Right atrium auricular region (tissue), 2 donors: ENCODE measurements around the gene PROM2. TPM values are rescaled to one million over a fixed set of nuclear protein-coding genes. Genes with fewer than 3 reads are reported as not detected.

Experiments
- DNase-seq: peaks from one replicate; pipeline ENCODE4 v3.0.0-alpha.2; 2019; ENCODE audit warnings: low spot score
- H3K27ac ChIP-seq, 2 donors: fragments of 200-600 bp; sonication (generic); 1 replicate in 1 of 2; 2 replicates in 1 of 2; pipeline ENCODE4 v1.5.1; 2016 to 2019
- H3K27me3 ChIP-seq, 2 donors: fragments of 200-600 bp; sonication (generic); one replicate each; pipeline versions ENCODE4 v1.5.1 to v1.6.0; 2017 to 2019
- H3K36me3 ChIP-seq: fragments of 200-600 bp; sonication (generic); one replicate; pipeline ENCODE4 v1.5.1; 2016
- H3K4me1 ChIP-seq, 2 donors: fragments of 200-600 bp; sonication (generic); one replicate each; pipeline versions ENCODE4 v1.5.1 to v1.6.0; 2017 to 2019
- H3K4me3 ChIP-seq, 2 donors: fragments of 200-600 bp; sonication (generic); 1 replicate in 1 of 2; 2 replicates in 1 of 2; pipeline ENCODE4 v1.5.1; 2017 to 2019; ENCODE audit warnings: mild to moderate bottlenecking in 1 of 2, moderate library complexity in 1 of 2
- H3K9me3 ChIP-seq, 2 donors: fragments of 200-600 bp; sonication (generic); one replicate each; pipeline ENCODE4 v1.5.1; 2019
- CTCF ChIP-seq, 2 donors: fragments of 200-600 bp; sonication (generic); IDR thresholded peaks; one replicate each; pipeline ENCODE4 v1.5.1; 2019; ENCODE audit warnings: antibody characterized with exemption in 2 of 2
- total RNA-seq, 2 donors: library from RNA; depleted of rRNA; stranded (reverse); fragments of >200 nt; gene quantifications; one replicate each; pipeline ENCODE4 v1.1.0, GENCODE V29; 2016

PROM2 gene
- total RNA-seq, 2 donors from 2014 or later = 0.11 to 0.35 TPM

DNA sequence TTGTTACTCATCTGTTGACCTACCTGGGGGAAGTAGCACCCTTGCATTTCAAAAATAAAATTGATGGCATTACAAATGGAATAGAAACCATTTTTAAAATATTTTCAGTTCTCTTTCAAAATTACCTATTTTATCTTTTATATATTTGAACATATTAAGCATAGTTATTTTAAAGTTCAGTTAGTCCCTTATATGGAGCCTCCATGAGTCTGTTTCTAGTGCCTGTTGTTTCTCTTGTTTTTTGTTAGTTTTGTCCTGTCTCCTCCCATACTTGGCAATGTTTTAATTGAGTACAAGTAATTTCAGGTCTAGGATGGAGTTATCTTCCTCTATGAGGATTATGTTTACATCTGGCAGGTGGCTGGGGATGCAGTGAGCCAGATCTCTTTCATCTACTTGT is 17.0 kb downstream of the PROM2 start:
- Histone ChIP-seq H3K36me3 (no peaks in the 10 kb centered on the region), H3K27me3 (no peaks in the 10 kb centered on the region), H3K9me3 (peaks cover 9 to 22% of the 10 kb centered on the region in 2 donors), H3K4me3 (no peak overlapping the region), H3K27ac (no peak overlapping the region), H3K4me1 (no peaks in the 10 kb centered on the region)
- no peak for DNase-seq
- TF ChIP-seq CTCF (IDR thresholded peaks at IDR 0.05) = no peak

DNA sequence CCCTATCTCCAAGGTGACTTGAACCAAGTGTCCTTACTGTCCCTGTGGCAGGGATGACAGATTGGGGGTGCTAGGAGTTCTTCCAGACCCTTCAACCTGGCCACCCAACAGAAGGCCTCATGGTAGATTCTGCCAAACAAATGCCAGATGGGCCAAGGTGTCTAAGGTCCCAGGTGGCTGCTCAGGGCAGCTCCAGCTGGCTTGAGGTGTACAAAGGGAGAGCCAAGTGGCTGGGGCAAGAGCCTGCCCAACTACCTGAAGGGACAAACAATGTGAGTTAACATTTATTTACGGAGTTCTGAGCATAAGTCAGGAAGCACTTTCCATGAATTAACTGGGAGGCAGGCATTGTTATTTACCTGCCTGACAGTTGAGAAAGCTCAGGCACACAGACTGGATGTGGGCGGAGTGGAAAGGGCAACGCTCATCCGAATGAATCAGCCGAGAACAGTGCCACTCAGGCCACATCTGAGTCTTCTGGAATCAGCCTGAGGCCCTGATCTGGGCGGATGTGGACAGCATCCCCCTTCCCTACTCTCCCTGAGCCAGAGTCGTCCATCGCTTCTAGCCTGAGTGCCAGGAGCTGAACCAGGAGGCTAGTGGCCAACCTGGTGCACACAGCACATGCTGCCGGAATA is 18.5 kb downstream of the PROM2 start:
- TF ChIP-seq CTCF (IDR thresholded peaks at IDR 0.05) = no peak
- Histone ChIP-seq H3K4me3 (no peak overlapping the region), H3K27ac (no peak overlapping the region), H3K9me3 (peaks cover 9 to 22% of the 10 kb centered on the region in 2 donors), H3K4me1 (no peaks in the 10 kb centered on the region), H3K27me3 (no peaks in the 10 kb centered on the region), H3K36me3 (no peaks in the 10 kb centered on the region)
- no peak for DNase-seq

DNA sequence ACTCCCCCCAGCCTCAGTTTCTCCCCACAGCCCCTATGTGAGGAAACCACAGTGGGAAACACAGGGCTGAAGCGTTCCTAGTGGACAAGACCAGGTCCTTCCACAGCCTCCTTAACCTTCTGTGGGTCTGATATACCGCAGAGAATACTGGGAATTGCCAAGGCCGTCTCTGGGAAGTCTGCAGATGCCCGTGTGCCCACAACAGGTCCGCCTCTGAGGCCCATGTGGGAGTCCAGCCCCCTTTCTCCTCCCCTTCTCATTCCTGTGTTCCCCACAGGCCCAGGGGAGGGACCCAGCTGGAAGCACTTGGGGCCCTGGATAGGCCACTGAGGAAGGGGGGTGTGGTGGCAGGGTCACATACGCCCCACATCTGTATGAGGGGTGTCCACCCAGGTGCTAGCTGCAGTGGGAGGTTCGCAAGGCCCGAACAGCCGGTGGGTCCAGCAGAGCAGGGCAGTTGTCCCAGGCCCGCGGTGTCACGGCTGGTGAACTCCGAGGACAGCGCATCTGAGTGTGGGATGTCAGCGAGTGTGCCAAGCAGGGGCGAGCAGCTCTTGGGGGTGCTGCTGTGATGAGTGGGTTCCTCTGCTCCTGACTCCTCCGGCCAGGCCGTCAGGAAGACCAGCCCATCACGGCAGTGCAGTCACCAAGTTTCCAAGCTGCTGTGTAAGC is 20.5 kb downstream of the PROM2 start:
- Histone ChIP-seq H3K36me3 (no peaks in the 10 kb centered on the region), H3K9me3 (peaks cover 9 to 22% of the 10 kb centered on the region in 2 donors), H3K27ac (no peak overlapping the region), H3K4me3 (no peak overlapping the region), H3K4me1 (no peaks in the 10 kb centered on the region), H3K27me3 (no peaks in the 10 kb centered on the region)
- no peak for TF ChIP-seq CTCF (IDR thresholded peaks at IDR 0.05)
- no peak for DNase-seq

DNA sequence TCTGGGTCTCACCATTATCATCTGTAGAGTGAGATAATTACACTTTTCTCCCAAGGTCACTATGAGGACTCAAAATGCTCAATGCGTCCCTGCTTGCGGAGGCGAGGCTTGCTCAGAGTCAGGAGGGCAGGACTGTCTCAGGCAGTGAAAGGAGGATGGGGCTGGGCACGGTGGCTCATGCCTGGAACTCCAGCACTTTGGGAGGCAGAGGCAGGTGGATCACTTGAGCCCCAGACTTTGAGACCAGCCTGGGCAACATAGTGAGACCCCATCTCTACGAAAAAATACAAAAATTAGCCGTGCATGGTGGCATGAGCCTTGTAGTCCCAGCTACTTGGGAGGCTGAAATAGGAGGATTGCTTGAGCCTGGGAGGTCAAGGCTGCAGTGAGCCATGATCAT is 21.1 kb downstream of the PROM2 start:
- no peaks in the 10 kb centered on the region for H3K36me3 ChIP-seq
- no peak overlapping the region for H3K27ac ChIP-seq
- peaks cover 9 to 16% of the 10 kb centered on the region in 2 donors for H3K9me3 ChIP-seq
- H3K4me1 ChIP-seq = no peaks in the 10 kb centered on the region
- no peak for TF ChIP-seq CTCF (IDR thresholded peaks at IDR 0.05)
- no peak for DNase-seq
- H3K27me3 ChIP-seq = no peaks in the 10 kb centered on the region
- H3K4me3 ChIP-seq = no peak overlapping the region

DNA sequence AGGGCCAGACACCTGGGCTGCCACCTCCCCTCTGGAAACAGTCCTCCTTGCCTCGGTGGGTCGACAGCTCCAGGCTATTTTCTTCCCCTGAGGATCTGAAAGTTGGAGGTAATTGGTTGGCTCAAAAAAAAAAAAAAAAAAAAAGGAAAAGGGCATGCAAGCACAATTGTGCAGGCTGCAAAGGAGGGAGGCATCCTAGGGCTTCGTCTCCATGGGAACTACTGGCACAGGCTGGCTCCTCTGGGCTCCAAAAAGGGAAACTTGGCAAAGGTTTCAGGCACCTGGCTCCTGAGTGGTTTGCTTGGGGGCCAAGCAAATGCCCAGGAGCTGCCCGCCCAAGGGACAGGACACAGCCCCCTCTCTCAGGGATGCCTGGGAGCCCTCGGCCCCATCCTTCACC is 21.8 kb downstream of the PROM2 start:
- Histone ChIP-seq H3K27me3 (no peaks in the 10 kb centered on the region), H3K9me3 (peaks cover 9 to 10% of the 10 kb centered on the region in 2 donors), H3K27ac (no peak overlapping the region), H3K4me3 (no peak overlapping the region), H3K36me3 (no peaks in the 10 kb centered on the region), H3K4me1 (no peaks in the 10 kb centered on the region)
- DNase-seq = no peak
- TF ChIP-seq CTCF (IDR thresholded peaks at IDR 0.05) = no peak
